ENCODE data around the gene MTCL1. TPM values are rescaled to one million over a fixed set of nuclear protein-coding genes. Genes with fewer than 3 reads are reported as not detected.
A peak's percentile ranks its signal among the peaks of the same experiment; 100 is the strongest.

Gene MTCL1
- total RNA-seq, 1 donor = 54.9 TPM

- DNase-seq (ENCODE audit: low read depth) = peak; percentile 71
- TF ChIP-seq CTCF (IDR thresholded peaks at IDR 0.05; ENCODE audit: insufficient read depth, low read length) = no peak
- no peak overlapping the region for H3K4me3 ChIP-seq (ENCODE audit: low read depth, low read length)
Measured at GRCh38 chr18:8816220-8816619, 110.9 kb downstream of the MTCL1 start.

GRCh38 chr18:8816816-8817215 is 111.5 kb downstream of the MTCL1 start:
- no peak for TF ChIP-seq CTCF (IDR thresholded peaks at IDR 0.05; ENCODE audit: insufficient read depth, low read length)
- DNase-seq (ENCODE audit: low read depth) = peak; percentile 82
- no peak overlapping the region for H3K4me3 ChIP-seq (ENCODE audit: low read depth, low read length)

GRCh38 chr18:8818982-8819381 is 113.6 kb downstream of the MTCL1 start:
- no peak for TF ChIP-seq CTCF (IDR thresholded peaks at IDR 0.05; ENCODE audit: insufficient read depth, low read length)
- no peak for DNase-seq (ENCODE audit: low read depth)
- H3K4me3 ChIP-seq (ENCODE audit: low read depth, low read length) = no peak overlapping the region

- DNase-seq (ENCODE audit: low read depth) = no peak
- H3K4me3 ChIP-seq (ENCODE audit: low read depth, low read length) = no peak overlapping the region
- TF ChIP-seq CTCF (IDR thresholded peaks at IDR 0.05; ENCODE audit: insufficient read depth, low read length) = no peak
Measured at GRCh38 chr18:8820396-8821082, 115.2 kb downstream of the MTCL1 start.

GRCh38 chr18:8821083-8821465 is 115.7 kb downstream of the MTCL1 start:
- no peak for DNase-seq (ENCODE audit: low read depth)
- H3K4me3 ChIP-seq (ENCODE audit: low read depth, low read length) = no peak overlapping the region
- no peak for TF ChIP-seq CTCF (IDR thresholded peaks at IDR 0.05; ENCODE audit: insufficient read depth, low read length)

- no peak for TF ChIP-seq CTCF (IDR thresholded peaks at IDR 0.05; ENCODE audit: insufficient read depth, low read length)
- H3K4me3 ChIP-seq (ENCODE audit: low read depth, low read length) = no peak overlapping the region
- no peak for DNase-seq (ENCODE audit: low read depth)
Measured at GRCh38 chr18:8821531-8821930, 116.2 kb downstream of the MTCL1 start.

GRCh38 chr18:8822643-8823042 is 117.3 kb downstream of the MTCL1 start:
- H3K4me3 ChIP-seq (ENCODE audit: low read depth, low read length) = no peak overlapping the region
- TF ChIP-seq CTCF (IDR thresholded peaks at IDR 0.05; ENCODE audit: insufficient read depth, low read length) = no peak
- no peak for DNase-seq (ENCODE audit: low read depth)

Data from fibroblast of the aortic adventitia (primary cell).